H1 (cell line): ENCODE measurements around the gene DUSP9. TPM values are rescaled to one million over a fixed set of nuclear protein-coding genes. Genes with fewer than 3 reads are reported as not detected.

Experiments
- CTCF ChIA-PET: fragments of 300-600 bp; sonication (Branson Sonifier 250); formaldehyde crosslinking; loops from one replicate; lab custom pipeline; 2021; ENCODE audit not compliant: partially characterized antibody; lab: Charles Lee
- POLR2A ChIA-PET: fragments of 300-600 bp; sonication (Branson Sonifier 250); formaldehyde crosslinking; loops from one replicate; lab custom pipeline; 2021; ENCODE audit warnings: inconsistent platforms; ENCODE audit not compliant: partially characterized antibody; lab: Charles Lee
- DNase-seq, 2 experiments: peaks; one replicate each; pipeline versions ENCODE4 v3.0.0 to v3.0.0-alpha.2; 2010 to 2022; ENCODE audit warnings: low spot score in 2 of 2, low read depth in 1 of 2, mixed read lengths in 1 of 2
- FAIRE-seq: peaks from 2 replicates; lab custom pipeline; 2011; peaks lifted over from hg19 to GRCh38; lab: Jason Lieb, UNC
- H2AFZ ChIP-seq: 2 replicates; pipeline ENCODE4 v1.8.1; 2012; ENCODE audit warnings: low read length, inconsistent platforms
- H2AK5ac ChIP-seq: 2 replicates; pipeline ENCODE4 v1.6.1; 2013; ENCODE audit warnings: low read depth, low read length
- H2BK120ac ChIP-seq: replicated peaks from 2 replicates; pipeline ENCODE3; 2013; ENCODE audit warnings: low read depth, low read length, inconsistent platforms
- H2BK12ac ChIP-seq: 2 replicates; pipeline ENCODE4 v1.6.1; 2013; ENCODE audit warnings: low read depth, low read length
- H2BK15ac ChIP-seq: 2 replicates; pipeline ENCODE4 v1.6.1; 2013; ENCODE audit warnings: low read length
- H2BK20ac ChIP-seq: 2 replicates; pipeline ENCODE4 v1.6.1; 2013; ENCODE audit warnings: low read length
- H2BK5ac ChIP-seq: 2 replicates; pipeline ENCODE4 v1.6.1; 2013; ENCODE audit warnings: low read depth, low read length
- H3K14ac ChIP-seq: 2 replicates; pipeline ENCODE4 v1.6.1; 2013; ENCODE audit warnings: inconsistent platforms; ENCODE audit not compliant: insufficient read length
- H3K18ac ChIP-seq: 2 replicates; pipeline ENCODE4 v1.6.1; 2013; ENCODE audit warnings: low read length; ENCODE audit errors: extremely low read depth
- H3K23ac ChIP-seq: 2 replicates; pipeline ENCODE4 v1.6.1; 2013; ENCODE audit warnings: inconsistent platforms; ENCODE audit not compliant: insufficient read length
- H3K23me2 ChIP-seq: 2 replicates; pipeline ENCODE4 v1.6.1; 2013; ENCODE audit warnings: low read depth, low read length
- H3K27ac ChIP-seq: 2 replicates; pipeline ENCODE4 v1.6.1; 2011; ENCODE audit warnings: low read depth, low read length, inconsistent platforms
- H3K27me3 ChIP-seq, 4 experiments: replicated peaks in 1 of 4; 1 replicate in 1 of 4; 2 replicates in 3 of 4; pipeline versions ENCODE4 v1.6.1 to v1.8.1; 2011 to 2013; ENCODE audit warnings: low read length in 3 of 4, mild to moderate bottlenecking in 3 of 4, inconsistent platforms in 2 of 4, mixed read lengths in 2 of 4, moderate library complexity in 1 of 4; ENCODE audit not compliant: control insufficient read depth in 3 of 4, insufficient read depth in 3 of 4; ENCODE audit errors: extremely low read depth in 1 of 4
- H3K36me3 ChIP-seq, 4 experiments: 2 replicates each; pipeline versions ENCODE4 v1.6.1 to v1.8.1; 2011 to 2013; ENCODE audit warnings: mild to moderate bottlenecking in 4 of 4, low read length in 3 of 4, moderate library complexity in 2 of 4, control low read depth in 1 of 4, inconsistent platforms in 1 of 4; ENCODE audit not compliant: insufficient read depth in 4 of 4, control insufficient read depth in 2 of 4
- H3K4ac ChIP-seq: replicated peaks from 2 replicates; pipeline ENCODE3; 2013; ENCODE audit warnings: low read length, low read depth, mixed read lengths, inconsistent platforms; ENCODE audit not compliant: insufficient read length
- H3K4me1 ChIP-seq, 4 experiments: replicated peaks in 1 of 4; 1 replicate in 1 of 4; 2 replicates in 3 of 4; pipeline versions ENCODE4 v1.6.1 to v1.8.1; 2011 to 2013; ENCODE audit warnings: low read length in 3 of 4, inconsistent platforms in 2 of 4, mixed read lengths in 1 of 4; ENCODE audit not compliant: insufficient read depth in 4 of 4, control insufficient read depth in 3 of 4
- H3K4me2 ChIP-seq, 2 experiments: 2 replicates each; pipeline versions ENCODE4 v1.6.1 to v1.8.1; 2011 to 2013; ENCODE audit warnings: low read depth in 2 of 2, low read length in 2 of 2, control low read depth in 1 of 2, inconsistent platforms in 1 of 2, mild to moderate bottlenecking in 1 of 2; ENCODE audit not compliant: insufficient read depth in 1 of 2
- H3K4me3 ChIP-seq, 4 experiments: fragments of 200-600, 300-600 bp in 1 of 4; sonication (generic), shearing (Covaris generic), sonication (Bioruptor Twin) in 1 of 4; 2 replicates each; pipeline versions ENCODE4 v1.5.1 to v1.8.1; 2011 to 2016; ENCODE audit warnings: low read length in 4 of 4, low read depth in 3 of 4, control low read depth in 2 of 4, inconsistent platforms in 2 of 4, mild to moderate bottlenecking in 2 of 4, mixed read lengths in 1 of 4, moderate library complexity in 1 of 4; ENCODE audit not compliant: insufficient read depth in 2 of 4; ENCODE audit errors: extremely low read depth in 1 of 4
- H3K56ac ChIP-seq: replicated peaks from 2 replicates; pipeline ENCODE3; 2013; ENCODE audit warnings: low read depth, mild to moderate bottlenecking, mixed read lengths, low read length, inconsistent platforms; ENCODE audit not compliant: insufficient read length
- H3K79me1 ChIP-seq: 2 replicates; pipeline ENCODE4 v1.6.1; 2013; ENCODE audit warnings: low read depth, low read length, control low read depth
- H3K79me2 ChIP-seq, 2 experiments: 2 replicates each; pipeline versions ENCODE4 v1.6.1 to v1.8.1; 2012 to 2013; ENCODE audit warnings: low read length in 2 of 2, mild to moderate bottlenecking in 2 of 2, inconsistent platforms in 1 of 2; ENCODE audit not compliant: insufficient read depth in 2 of 2, control insufficient read depth in 1 of 2
- H3K9ac ChIP-seq, 4 experiments: replicated peaks in 1 of 4; 1 replicate in 1 of 4; 2 replicates in 3 of 4; pipeline versions ENCODE4 v1.6.1 to v1.8.1; 2011 to 2013; ENCODE audit warnings: low read depth in 3 of 4, low read length in 3 of 4, control low read depth in 2 of 4, mild to moderate bottlenecking in 2 of 4, moderate library complexity in 2 of 4, inconsistent platforms in 1 of 4; ENCODE audit errors: extremely low read depth in 1 of 4
- H3K9me3 ChIP-seq, 2 experiments: 2 replicates each; pipeline versions ENCODE4 v1.6.1 to v1.8.1; 2012 to 2013; ENCODE audit warnings: mild to moderate bottlenecking in 2 of 2, moderate library complexity in 2 of 2, control low read depth in 1 of 2, inconsistent platforms in 1 of 2, low read depth in 1 of 2, low read length in 1 of 2, mixed read lengths in 1 of 2; ENCODE audit not compliant: insufficient read depth in 2 of 2
- H4K20me1 ChIP-seq, 2 experiments: replicated peaks in 1 of 2; 2 replicates each; pipeline versions ENCODE3 to v1.8.1; 2011 to 2013; ENCODE audit warnings: inconsistent platforms in 2 of 2, low read length in 2 of 2, mild to moderate bottlenecking in 1 of 2; ENCODE audit not compliant: insufficient read depth in 2 of 2, control insufficient read depth in 1 of 2
- H4K5ac ChIP-seq: 2 replicates; pipeline ENCODE4 v1.6.1; 2013; ENCODE audit warnings: low read length, low read depth, mixed read lengths, inconsistent platforms; ENCODE audit not compliant: insufficient read length
- H4K8ac ChIP-seq: 2 replicates; pipeline ENCODE4 v1.8.0; 2013; ENCODE audit warnings: mild to moderate bottlenecking, moderate library complexity, low read length, inconsistent platforms; ENCODE audit not compliant: insufficient read depth; ENCODE audit errors: extremely low read depth
- H4K91ac ChIP-seq: replicated peaks from 2 replicates; pipeline ENCODE3; 2013; ENCODE audit warnings: low read length, mixed read lengths, inconsistent platforms; ENCODE audit not compliant: insufficient read length
- ASH2L ChIP-seq: fragments of 200-600, 300-600 bp; sonication (generic); IDR thresholded peaks from one replicate; pipeline ENCODE4 v1.7.1; 2017; ENCODE audit warnings: low read length
- CHD2 ChIP-seq: IDR thresholded peaks from 2 replicates; pipeline ENCODE4 v1.6.1; 2012; ENCODE audit warnings: low read length, improper control_type of control experiment
- CTBP2 ChIP-seq: IDR thresholded peaks from 2 replicates; pipeline ENCODE4 v1.7.0; 2011; ENCODE audit warnings: borderline replicate concordance, mild to moderate bottlenecking, moderate library complexity, mixed read lengths, low read length; ENCODE audit not compliant: insufficient read depth, insufficient read length
- JUND ChIP-seq: IDR thresholded peaks from 2 replicates; pipeline ENCODE4 v1.6.1; 2011; ENCODE audit warnings: mild to moderate bottlenecking, improper control_type of control experiment, low read length
- KDM5A ChIP-seq: fragments of 200-600 bp; IDR thresholded peaks from 2 replicates; pipeline ENCODE4 v1.7.1; 2012; ENCODE audit warnings: mild to moderate bottlenecking, low read length, inconsistent platforms, mixed read lengths
- MAFK ChIP-seq: IDR thresholded peaks from 2 replicates; pipeline ENCODE4 v1.6.1; 2012; ENCODE audit warnings: low read depth, mild to moderate bottlenecking, improper control_type of control experiment, low read length
- POU5F1 ChIP-seq: IDR thresholded peaks from 2 replicates; pipeline ENCODE4 v1.6.1; 2011; ENCODE audit warnings: low read depth, mild to moderate bottlenecking, low read length, moderate library complexity
- RNF2 ChIP-seq: fragments of 200-900, 300-1000 bp; sonication (generic); IDR thresholded peaks from 2 replicates; pipeline ENCODE4 v1.7.1; 2016; ENCODE audit warnings: borderline replicate concordance, low read depth, mild to moderate bottlenecking, antibody characterized with exemption, low read length; ENCODE audit not compliant: poor library complexity, severe bottlenecking; ENCODE audit errors: missing control alignments
- SIRT6 ChIP-seq: IDR thresholded peaks from one replicate; pipeline ENCODE4 v1.7.1; 2012; ENCODE audit warnings: low read length, inconsistent platforms
- SRF ChIP-seq: IDR thresholded peaks from 2 replicates; pipeline ENCODE4 v1.6.1; 2011; ENCODE audit warnings: mild to moderate bottlenecking, low read depth, low read length, moderate library complexity
- USF2 ChIP-seq: IDR thresholded peaks from 2 replicates; pipeline ENCODE4 v1.6.1; 2011; ENCODE audit warnings: low read length, improper control_type of control experiment
- ZNF274 ChIP-seq: IDR thresholded peaks from 2 replicates; pipeline ENCODE4 v1.7.0; 2012; ENCODE audit warnings: low read length, borderline replicate concordance; ENCODE audit errors: extremely low read depth
- WGBS, 2 experiments: shearing (Covaris generic) in 1 of 2; methylation state at CpG; one replicate each; pipeline versions ENCODE4 v1.1.6 to v1.1.7; 2013 to 2015; ENCODE audit warnings: low lambda C conversion rate in 2 of 2, mixed read lengths in 2 of 2, inconsistent platforms in 1 of 2, low coverage in 1 of 2, missing lambda C conversion rate in 1 of 2; ENCODE audit not compliant: insufficient replicate concordance in 2 of 2, insufficient coverage in 1 of 2, insufficient read length in 1 of 2; ENCODE audit errors: extremely low coverage in 1 of 2, missing lambda C conversion rate in 1 of 2; 5-methylcytosine and 5-hydroxymethylcytosine counted together
- polyA plus RNA-seq, 7 experiments: library from polyadenylated mRNA; depleted of rRNA in 3 of 7; stranded (reverse) in 5 of 7; unstranded in 2 of 7; fragments of >200 nt in 5 of 7; fragments of 200-250 nt in 2 of 7; gene quantifications; 1 replicate in 5 of 7; 2 replicates in 1 of 7; 4 replicates in 1 of 7; pipeline versions ENCODE4 v1.2.1 to v1.2.3, GENCODE V29; 2011 to 2013; ENCODE audit warnings: missing spikeins in 2 of 7, mixed read lengths in 2 of 7
- total RNA-seq: library from RNA; stranded (reverse); fragmentation: NEBNext Ultra II Directional; extraction: Animal tissue kit (Norgen Biotek cat#: 25700); gene quantifications from 2 replicates; pipeline ENCODE4 v1.2.1, GENCODE V29; 2021
- TF ChIP-seq, protein P1 (sequence below): IDR thresholded peaks from 2 replicates; pipeline ENCODE4 v1.6.1; 2011; ENCODE audit warnings: low read depth, mild to moderate bottlenecking, low read length; ENCODE audit not compliant: insufficient read depth

The DUSP9 gene
- total and polyA plus RNA-seq, 2 of the 8 experiments (the other 6 are each of a cell fraction or from before 2014, with no cell fraction given): 0.80 to 1.1 TPM

- H3K27me3 ChIP-seq: peaks cover 33 to 35% (median 34%) of the 10 kb centered on the region in 4 experiments
- no peak overlapping the region for H3K27ac ChIP-seq
- peaks cover 0 to 9% of the 10 kb centered on the region in 2 experiments for H4K20me1 ChIP-seq
- H3K4me2 ChIP-seq: no peak overlapping the region
- no peak overlapping the region for H2AFZ ChIP-seq
- no peak overlapping the region for H4K91ac ChIP-seq
- H3K18ac ChIP-seq: no peak overlapping the region
- H2BK20ac ChIP-seq: no peak overlapping the region
- H3K14ac ChIP-seq: no peak overlapping the region
- no peak overlapping the region for H3K4ac ChIP-seq
- H3K36me3 ChIP-seq: peaks cover 0 to 4% (median 0%) of the 10 kb centered on the region in 4 experiments; a peak in 1 of 8 replicates
- no peaks in the 10 kb centered on the region for H3K79me1 ChIP-seq
- H3K23me2 ChIP-seq: no peaks in the 10 kb centered on the region; the same call in 1 of the 2 replicates
- no peak overlapping the region for H4K8ac ChIP-seq
- H3K4me3 ChIP-seq: no peak overlapping the region
- no peaks in the 10 kb centered on the region for H3K9me3 ChIP-seq
- peaks cover 0 to 10% (median under 1%) of the 10 kb centered on the region in 4 experiments; a peak in 3 of 7 replicates for H3K4me1 ChIP-seq
- POLR2A ChIA-PET: no interaction called here
- no peak overlapping the region for H3K56ac ChIP-seq
- H4K5ac ChIP-seq: no peak overlapping the region
- no peaks in the 10 kb centered on the region for H3K79me2 ChIP-seq
- no peak overlapping the region for H2BK5ac ChIP-seq
- H2BK12ac ChIP-seq: no peak overlapping the region
- CTCF ChIA-PET: interaction anchor here (0.9 to 28.7 kb wide), 10 partner anchors 6 to 111 kb away, joined by 3 to 408 read pairs (median 24); partner anchors contain the start of gene DUSP9
- DNase-seq: no peak
- H3K9ac ChIP-seq: no peak overlapping the region
- H3K23ac ChIP-seq: no peak overlapping the region
- H2BK15ac ChIP-seq: no peak overlapping the region
- H2AK5ac ChIP-seq: no peak overlapping the region
- no peak overlapping the region for H2BK120ac ChIP-seq
- no peak for FAIRE-seq
- WGBS, 2 experiments: 100% methylated on average over 2 of the region's 13 CpGs; no CpG with 5 or more reads in 1 of the 2 experiments
- TF ChIP-seq JUND: no peak
- no peak for TF ChIP-seq SRF
- no peak for TF ChIP-seq KDM5A
- TF ChIP-seq RNF2: no peak
- TF ChIP-seq USF2: no peak
- TF ChIP-seq MAFK: no peak
- TF ChIP-seq, protein P1, sequence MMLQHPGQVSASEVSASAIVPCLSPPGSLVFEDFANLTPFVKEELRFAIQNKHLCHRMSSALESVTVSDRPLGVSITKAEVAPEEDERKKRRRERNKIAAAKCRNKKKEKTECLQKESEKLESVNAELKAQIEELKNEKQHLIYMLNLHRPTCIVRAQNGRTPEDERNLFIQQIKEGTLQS: no peak
- no peak for TF ChIP-seq CHD2
- TF ChIP-seq ZNF274: no peak
- TF ChIP-seq CTBP2: no peak
- TF ChIP-seq POU5F1: no peak
- TF ChIP-seq ASH2L: no peak
- no peak for TF ChIP-seq SIRT6
Measured at GRCh38 chrX:153650959-153651358, 4.0 kb downstream of the DUSP9 start.
